NT2/D1 (cell line): ENCODE data around the gene ANTXRL.

Source experiments
- YY1 ChIP-seq: IDR thresholded peaks from 2 replicates; pipeline ENCODE4 v1.6.1; 2011; ENCODE audit not compliant: insufficient read length, insufficient read depth
- ZNF274 ChIP-seq: IDR thresholded peaks from 2 replicates; pipeline ENCODE4 v1.6.1; 2011; ENCODE audit warnings: mild to moderate bottlenecking, low read depth, low read length

DNA sequence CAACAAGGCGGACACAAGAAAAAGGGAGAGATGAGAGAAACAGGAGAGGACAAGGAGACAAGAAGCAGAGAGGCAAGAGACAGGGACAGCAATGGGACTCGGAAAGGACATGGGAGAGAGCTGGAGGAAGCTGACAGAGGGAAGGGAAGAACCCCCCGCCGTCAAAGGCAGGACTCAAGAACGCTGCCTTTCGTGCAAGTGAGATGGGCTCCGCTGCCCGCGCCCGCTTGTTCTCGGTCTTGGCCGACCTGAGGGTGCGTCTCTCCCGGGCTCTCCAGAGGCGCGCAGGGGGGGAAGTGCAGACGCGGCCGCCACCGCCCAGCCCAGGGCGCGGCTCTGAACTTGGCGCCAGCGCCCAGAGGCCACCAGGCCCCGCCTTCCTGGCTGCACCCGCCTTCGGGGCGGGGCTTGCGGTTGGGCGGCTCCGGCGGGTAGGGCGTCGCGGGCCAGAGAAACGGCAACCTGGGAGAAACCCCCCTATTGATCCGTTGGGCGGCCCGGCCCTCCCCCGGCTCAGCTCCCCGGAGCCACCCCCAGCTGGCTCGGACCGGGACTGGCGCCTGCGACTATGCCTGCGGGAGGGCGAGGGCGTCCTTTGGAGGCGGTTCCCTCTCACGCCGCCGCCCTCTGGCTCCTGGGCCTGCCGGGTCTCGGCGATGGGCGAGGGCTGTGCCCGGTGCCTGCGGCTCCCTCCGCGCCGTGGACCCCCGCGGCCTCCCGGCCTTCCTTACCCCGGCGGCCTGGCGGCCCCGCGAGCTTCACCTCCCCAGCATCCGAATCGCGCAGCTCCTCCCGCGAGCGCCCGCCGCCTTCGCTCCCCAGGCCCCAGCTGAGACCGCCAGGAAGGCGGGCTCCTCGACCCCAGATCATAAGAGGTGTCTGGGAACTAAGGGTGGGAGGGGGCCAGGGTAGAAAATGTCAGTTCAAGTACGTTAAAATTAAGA, 2.2 kb upstream of the ANTXRL start:
- no peak for TF ChIP-seq YY1
- no peak for TF ChIP-seq ZNF274
